MM.1S (cell line): ENCODE data around the gene ARHGAP42.

Experiments used
- DNase-seq: peaks from one replicate; pipeline ENCODE4 v3.0.0-alpha.2; 2015
- H2AFZ ChIP-seq: fragments of 300-600 bp; sonication (generic); 2 replicates; pipeline ENCODE4 v1.6.0; 2016; ENCODE audit warnings: antibody characterized with exemption, low read length
- H3F3A ChIP-seq: fragments of 300-600 bp; sonication (generic); 2 replicates; pipeline ENCODE4 v1.6.1; 2016; ENCODE audit warnings: mild to moderate bottlenecking, antibody characterized with exemption, low read length, moderate library complexity, mixed read lengths; ENCODE audit not compliant: insufficient read depth
- H3K27ac ChIP-seq: fragments of 300-600 bp; sonication (generic); 2 replicates; pipeline ENCODE4 v1.5.1; 2016; ENCODE audit warnings: mild to moderate bottlenecking, low read length
- H3K27me3 ChIP-seq: fragments of 300-600 bp; sonication (generic); replicated peaks from 2 replicates; pipeline ENCODE4 v1.6.0; 2016; ENCODE audit warnings: low read length; ENCODE audit not compliant: insufficient read depth
- H3K36me3 ChIP-seq: fragments of 300-600 bp; sonication (generic); replicated peaks from 2 replicates; pipeline ENCODE4 v1.6.1; 2016; ENCODE audit warnings: mild to moderate bottlenecking, low read length, mixed read lengths; ENCODE audit not compliant: insufficient read depth
- H3K4me1 ChIP-seq: fragments of 300-600 bp; sonication (generic); 2 replicates; pipeline ENCODE4 v1.6.1; 2016; ENCODE audit warnings: low read length, mixed read lengths
- H3K4me2 ChIP-seq: fragments of 300-600 bp; sonication (generic); 2 replicates; pipeline ENCODE4 v1.6.0; 2016; ENCODE audit warnings: low read depth, low read length
- H3K4me3 ChIP-seq: fragments of 300-600 bp; sonication (generic); 2 replicates; pipeline ENCODE4 v1.5.1; 2016; ENCODE audit warnings: low read length, mixed read lengths
- H3K79me2 ChIP-seq: fragments of 300-600 bp; sonication (generic); 2 replicates; pipeline ENCODE4 v1.6.1; 2016; ENCODE audit warnings: mixed run types, low read length, mixed read lengths
- H3K9ac ChIP-seq: fragments of 300-600 bp; sonication (generic); 2 replicates; pipeline ENCODE4 v1.6.1; 2016; ENCODE audit warnings: low read length, mixed read lengths
- H3K9me2 ChIP-seq: fragments of 300-600 bp; sonication (generic); replicated peaks from 2 replicates; pipeline ENCODE4 v1.6.1; 2016; ENCODE audit warnings: mild to moderate bottlenecking, low read length, mixed read lengths; ENCODE audit not compliant: insufficient read depth
- H3K9me3 ChIP-seq: fragments of 300-600 bp; sonication (generic); replicated peaks from 2 replicates; pipeline ENCODE4 v1.6.1; 2016; ENCODE audit warnings: mild to moderate bottlenecking, low read length, mixed read lengths; ENCODE audit not compliant: insufficient read depth
- H4K20me1 ChIP-seq: fragments of 300-600 bp; sonication (generic); 2 replicates; pipeline ENCODE4 v1.6.1; 2016; ENCODE audit warnings: mild to moderate bottlenecking, low read length, moderate library complexity, mixed read lengths; ENCODE audit not compliant: insufficient read depth
- EZH2 ChIP-seq: fragments of 300-600 bp; sonication (generic); optimal IDR thresholded peaks from 2 replicates; pipeline ENCODE3; 2017; ENCODE audit warnings: low read depth, mild to moderate bottlenecking, antibody characterized with exemption, low read length, mixed read lengths
- EZH2phosphoT487 ChIP-seq: fragments of 300-600 bp; sonication (generic); IDR thresholded peaks from 2 replicates; pipeline ENCODE4 v1.6.1; 2018; ENCODE audit warnings: antibody characterized with exemption, low read length
- TF ChIP-seq, protein P1 (sequence below): fragments of 300-600 bp; sonication (generic); IDR thresholded peaks from 2 replicates; pipeline ENCODE4 v1.5.1; 2016; ENCODE audit warnings: antibody characterized with exemption, low read length, mixed read lengths

ARHGAP42 gene

DNA sequence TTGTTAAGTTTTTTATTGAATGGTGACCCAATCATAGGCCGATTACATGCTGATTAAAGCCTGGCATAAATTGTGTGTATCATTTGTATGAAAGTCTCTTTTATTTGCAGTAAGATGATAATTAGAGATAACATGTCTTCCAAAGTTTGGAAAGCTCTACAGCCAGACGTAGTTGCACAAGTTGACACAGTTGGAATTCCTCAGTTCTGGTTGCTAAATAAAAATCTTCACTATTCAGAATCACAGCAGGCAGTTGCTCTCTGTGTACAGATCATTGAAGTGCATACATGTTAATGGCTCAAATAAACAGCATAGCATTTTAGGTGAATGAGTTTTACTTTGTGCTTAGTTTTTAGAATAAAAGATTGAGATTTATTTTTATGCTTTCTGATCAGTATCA lies 69.5 kb downstream of the ARHGAP42 start:
- no peaks in the 10 kb centered on the region for H3K9me3 ChIP-seq
- no peaks in the 10 kb centered on the region for H3K27me3 ChIP-seq
- TF ChIP-seq EZH2phosphoT487 (no peak), EZH2 (no peak)
- TF ChIP-seq, protein P1, sequence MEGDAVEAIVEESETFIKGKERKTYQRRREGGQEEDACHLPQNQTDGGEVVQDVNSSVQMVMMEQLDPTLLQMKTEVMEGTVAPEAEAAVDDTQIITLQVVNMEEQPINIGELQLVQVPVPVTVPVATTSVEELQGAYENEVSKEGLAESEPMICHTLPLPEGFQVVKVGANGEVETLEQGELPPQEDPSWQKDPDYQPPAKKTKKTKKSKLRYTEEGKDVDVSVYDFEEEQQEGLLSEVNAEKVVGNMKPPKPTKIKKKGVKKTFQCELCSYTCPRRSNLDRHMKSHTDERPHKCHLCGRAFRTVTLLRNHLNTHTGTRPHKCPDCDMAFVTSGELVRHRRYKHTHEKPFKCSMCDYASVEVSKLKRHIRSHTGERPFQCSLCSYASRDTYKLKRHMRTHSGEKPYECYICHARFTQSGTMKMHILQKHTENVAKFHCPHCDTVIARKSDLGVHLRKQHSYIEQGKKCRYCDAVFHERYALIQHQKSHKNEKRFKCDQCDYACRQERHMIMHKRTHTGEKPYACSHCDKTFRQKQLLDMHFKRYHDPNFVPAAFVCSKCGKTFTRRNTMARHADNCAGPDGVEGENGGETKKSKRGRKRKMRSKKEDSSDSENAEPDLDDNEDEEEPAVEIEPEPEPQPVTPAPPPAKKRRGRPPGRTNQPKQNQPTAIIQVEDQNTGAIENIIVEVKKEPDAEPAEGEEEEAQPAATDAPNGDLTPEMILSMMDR: no peak
- H3K4me1 ChIP-seq: no peaks in the 10 kb centered on the region
- H4K20me1 ChIP-seq: no peaks in the 10 kb centered on the region
- H3K79me2 ChIP-seq: no peaks in the 10 kb centered on the region
- DNase-seq: no peak
- H3F3A ChIP-seq: no peaks in the 10 kb centered on the region
- H3K36me3 ChIP-seq: no peaks in the 10 kb centered on the region
- H2AFZ ChIP-seq: no peak overlapping the region
- H3K4me3 ChIP-seq: no peak overlapping the region
- no peak overlapping the region for H3K27ac ChIP-seq
- H3K9me2 ChIP-seq: no peaks in the 10 kb centered on the region
- no peak overlapping the region for H3K9ac ChIP-seq
- H3K4me2 ChIP-seq: no peak overlapping the region

GRCh38 chr11:100757646-100758045 lies 70.6 kb downstream of the ARHGAP42 start:
- no peaks in the 10 kb centered on the region for H3K9me2 ChIP-seq
- no peaks in the 10 kb centered on the region for H3K9me3 ChIP-seq
- H3K4me2 ChIP-seq: no peak overlapping the region
- H3K79me2 ChIP-seq: no peaks in the 10 kb centered on the region
- no peaks in the 10 kb centered on the region for H3K27me3 ChIP-seq
- no peaks in the 10 kb centered on the region for H3F3A ChIP-seq
- TF ChIP-seq, protein P1: no peak
- TF ChIP-seq EZH2 (no peak), EZH2phosphoT487 (no peak)
- H3K4me3 ChIP-seq: no peak overlapping the region
- no peak for DNase-seq
- no peaks in the 10 kb centered on the region for H3K4me1 ChIP-seq
- H3K9ac ChIP-seq: no peak overlapping the region
- no peaks in the 10 kb centered on the region for H4K20me1 ChIP-seq
- H3K36me3 ChIP-seq: no peaks in the 10 kb centered on the region
- H2AFZ ChIP-seq: no peak overlapping the region
- no peak overlapping the region for H3K27ac ChIP-seq

DNA sequence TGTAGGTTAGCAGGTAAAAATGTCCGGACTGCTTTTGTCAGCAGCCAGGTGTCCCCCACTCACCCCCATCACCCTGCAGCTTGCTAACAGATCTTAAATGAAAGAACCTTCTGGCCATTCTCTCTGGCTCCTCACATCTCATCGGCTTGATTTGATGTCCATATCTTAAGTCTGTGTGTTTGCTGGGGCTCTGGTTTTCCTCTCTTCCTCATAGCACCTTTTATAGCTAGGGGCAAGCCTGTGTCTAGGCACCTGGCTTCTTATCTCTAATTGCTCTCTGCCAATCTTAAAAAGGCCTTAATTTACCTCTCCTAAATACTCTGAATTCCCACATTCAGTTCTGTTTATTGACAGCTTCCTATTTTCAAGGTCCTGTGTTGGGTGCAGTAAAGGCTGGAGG lies 72.0 kb downstream of the ARHGAP42 start:
- Histone ChIP-seq H3K4me1 (no peaks in the 10 kb centered on the region), H3K27ac (no peak overlapping the region), H3K9ac (no peak overlapping the region), H3K36me3 (no peaks in the 10 kb centered on the region), H3K27me3 (no peaks in the 10 kb centered on the region), H2AFZ (no peak overlapping the region), H4K20me1 (no peaks in the 10 kb centered on the region), H3K4me3 (no peak overlapping the region), H3K79me2 (no peaks in the 10 kb centered on the region), H3F3A (no peaks in the 10 kb centered on the region), H3K9me3 (no peaks in the 10 kb centered on the region), H3K9me2 (no peaks in the 10 kb centered on the region), H3K4me2 (no peak overlapping the region)
- TF ChIP-seq EZH2phosphoT487 (no peak), EZH2 (no peak)
- TF ChIP-seq, protein P1: no peak
- no peak for DNase-seq
